DOHH2 (cell line): ENCODE results near the gene VAV2.

ENCODE experiments used
- CTCF ChIP-seq: fragments of 200-600 bp; sonication (generic); IDR thresholded peaks from one replicate; pipeline ENCODE4 v1.5.1; 2014; ENCODE audit warnings: antibody characterized with exemption, mild to moderate bottlenecking, low read depth, low read length; ENCODE audit not compliant: poor library complexity, severe bottlenecking
- EZH2phosphoT487 ChIP-seq: fragments of 200-600 bp; sonication (generic); IDR thresholded peaks from 2 replicates; pipeline ENCODE4 v1.6.1; 2017; ENCODE audit warnings: borderline replicate concordance, mild to moderate bottlenecking, antibody characterized with exemption, low read length, moderate library complexity, mixed read lengths

GRCh38 chr9:134031783-134032182 lies 39.7 kb upstream of the VAV2 start:
- TF ChIP-seq CTCF = no peak
- no peak for TF ChIP-seq EZH2phosphoT487
